ENCODE measurements around the gene CYGB.

CYGB gene

GRCh38 chr17:76478730-76479514 is 58.6 kb downstream of the CYGB start:
- DNase-seq (ENCODE audit: low read depth): no peak

GRCh38 chr17:76478097-76478496 is 59.4 kb downstream of the CYGB start:
- no peak for DNase-seq (ENCODE audit: low read depth)

- DNase-seq (ENCODE audit: low read depth): no peak
Observed at GRCh38 chr17:76477576-76477975, 59.9 kb downstream of the CYGB start.
